Pancreas (tissue), 10 donors: ENCODE data around the gene GAB3. TPM values are rescaled to one million over a fixed set of nuclear protein-coding genes. Genes with fewer than 3 reads are reported as not detected.

ENCODE experiments used
- ATAC-seq, 4 donors: fragments of 200-7000 bp; cut with Tn5 transposase; one replicate each; pipeline versions ENCODE4 v1.8.0 to v1.9.1; 2020; ENCODE audit warnings: mild to moderate bottlenecking in 4 of 4, moderate library complexity in 4 of 4
- DNase-seq, 6 donors: peaks; one replicate each; pipeline ENCODE4 v3.0.0-alpha.2; 2020
- FAIRE-seq: peaks from 2 replicates; lab custom pipeline; 2012; peaks lifted over from hg19 to GRCh38; lab: Jason Lieb, UNC
- H3K27ac ChIP-seq, 4 donors: fragments of 200-600 bp; sonication (generic); 1 replicate in 3 of 4; 2 replicates in 1 of 4; pipeline versions ENCODE4 v1.5.0 to v1.8.0; 2020
- H3K27me3 ChIP-seq, 4 donors: fragments of 200-600 bp; one replicate each; pipeline ENCODE4 v1.8.0; 2021
- H3K36me3 ChIP-seq, 3 donors: fragments of 200-600 bp; sonication (generic) in 1 of 3; one replicate each; pipeline versions ENCODE4 v1.5.0 to v1.8.0; 2020 to 2021
- H3K4me1 ChIP-seq, 3 donors: fragments of 200-600 bp; one replicate each; pipeline ENCODE4 v1.8.0; 2021
- H3K4me3 ChIP-seq, 4 donors: fragments of 200-600 bp; sonication (generic) in 2 of 4; one replicate each; pipeline versions ENCODE4 v1.5.0 to v1.8.0; 2020 to 2021
- H3K9me3 ChIP-seq, 4 donors: fragments of 200-600 bp; one replicate each; pipeline ENCODE4 v1.8.0; 2021
- WGBS, 2 donors: extraction: QIAGEN DNeasy Blood & Tissue Kit; methylation state at CpG; one replicate each; pipeline ENCODE4 v1.1.7; 2013; 5-methylcytosine and 5-hydroxymethylcytosine counted together
- intact Hi-C, 3 donors: fragments of 100-400 bp; cut with DNase I; formaldehyde crosslinking; loops; one replicate each; pipeline versions ENCODE4 v1.11.1 to v1.14.2; 2022
- polyA plus RNA-seq, 2 donors: library from polyadenylated mRNA; stranded (reverse); fragments of 200-250 nt; gene quantifications; one replicate each; pipeline ENCODE4 v1.2.3, GENCODE V29; 2013
- total RNA-seq, 6 donors: library from RNA; stranded (reverse); fragmentation: NEBNext Ultra II Directional in 4 of 6; extraction: Animal tissue kit (Norgen Biotek cat#: 25700) in 4 of 6; gene quantifications; one replicate each; pipeline versions ENCODE4 v1.2.1 to v1.2.4, GENCODE V29; 2021 to 2023
- TF ChIP-seq, protein P1 (sequence below), 4 donors: fragments of 200-600 bp; sonication (generic) in 3 of 4; IDR thresholded peaks; one replicate each; pipeline versions ENCODE4 v1.5.0 to v1.8.0; 2021; ENCODE audit warnings: antibody characterized with exemption in 4 of 4
- donor health status: healthy with polysubstance abuse.
- donor health status: DM: no; HTN: no; CAD: no; lungs with moderate emphysema.
- donor health status: DM: no; HTN: no; CAD: no.
- donor health status: control.
- donor health status: control.
- donor health status: Bipolar disorder and iron deficiency.
- donor health status: DM: yes; HTN: yes; CAD: no.
- donor health status: DM: no; HTN: no; CAD: no.
- donor health status: DM: no; HTN: no; CAD: no.
- donor health status: DM: yes; HTN: yes; CAD: no.

Gene GAB3
- total and polyA plus RNA-seq, 8 donors, result 1.2 to 4.0 (median 1.4) TPM

GRCh38 chrX:154661899-154662298 lies 89.0 kb downstream of the GAB3 start:
- FAIRE-seq, result no peak

DNA sequence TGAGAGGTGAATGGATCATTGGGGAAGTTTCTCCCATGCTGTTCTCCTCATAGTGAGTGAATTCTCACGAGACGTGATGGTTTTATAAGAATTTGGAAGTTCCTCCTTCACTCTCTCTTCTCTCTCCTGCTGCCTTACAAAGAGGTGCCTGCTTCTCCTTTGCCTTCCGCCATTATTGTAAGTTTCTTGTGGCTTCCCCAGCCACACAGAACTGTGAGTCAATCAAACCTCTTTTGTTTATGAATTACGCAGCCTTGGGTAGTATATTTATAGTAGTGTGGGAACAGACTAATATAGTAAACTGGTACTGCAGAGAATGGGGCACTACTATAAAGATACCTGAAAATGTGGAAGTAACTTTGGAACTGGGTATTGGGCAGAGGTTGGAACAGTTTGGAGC lies 89.7 kb downstream of the GAB3 start:
- 64 to 69% methylated on average over 4 of the region's 4 CpGs for WGBS, 2 donors
- Histone ChIP-seq H3K4me1 (no peaks in the 10 kb centered on the region), H3K9me3 (no peaks in the 10 kb centered on the region), H3K27me3 (no peaks in the 10 kb centered on the region), H3K36me3 (no peaks in the 10 kb centered on the region), H3K27ac (no peak overlapping the region), H3K4me3 (no peak overlapping the region)
- DNase-seq (no peak), ATAC-seq (no peak), FAIRE-seq (no peak)
- intact Hi-C loops, result no loop called here
- TF ChIP-seq, protein P1, sequence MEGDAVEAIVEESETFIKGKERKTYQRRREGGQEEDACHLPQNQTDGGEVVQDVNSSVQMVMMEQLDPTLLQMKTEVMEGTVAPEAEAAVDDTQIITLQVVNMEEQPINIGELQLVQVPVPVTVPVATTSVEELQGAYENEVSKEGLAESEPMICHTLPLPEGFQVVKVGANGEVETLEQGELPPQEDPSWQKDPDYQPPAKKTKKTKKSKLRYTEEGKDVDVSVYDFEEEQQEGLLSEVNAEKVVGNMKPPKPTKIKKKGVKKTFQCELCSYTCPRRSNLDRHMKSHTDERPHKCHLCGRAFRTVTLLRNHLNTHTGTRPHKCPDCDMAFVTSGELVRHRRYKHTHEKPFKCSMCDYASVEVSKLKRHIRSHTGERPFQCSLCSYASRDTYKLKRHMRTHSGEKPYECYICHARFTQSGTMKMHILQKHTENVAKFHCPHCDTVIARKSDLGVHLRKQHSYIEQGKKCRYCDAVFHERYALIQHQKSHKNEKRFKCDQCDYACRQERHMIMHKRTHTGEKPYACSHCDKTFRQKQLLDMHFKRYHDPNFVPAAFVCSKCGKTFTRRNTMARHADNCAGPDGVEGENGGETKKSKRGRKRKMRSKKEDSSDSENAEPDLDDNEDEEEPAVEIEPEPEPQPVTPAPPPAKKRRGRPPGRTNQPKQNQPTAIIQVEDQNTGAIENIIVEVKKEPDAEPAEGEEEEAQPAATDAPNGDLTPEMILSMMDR (IDR thresholded peaks at IDR 0.05), result no peak

More at GRCh38 chrX:154661899-154662298, 89.0 kb downstream of the GAB3 start:
- no peak for ATAC-seq
- no peaks in the 10 kb centered on the region for H3K9me3 ChIP-seq
- H3K4me3 ChIP-seq, result no peak overlapping the region
- intact Hi-C loops, result no loop called here
- DNase-seq, result no peak
- no peak overlapping the region for H3K27ac ChIP-seq
- TF ChIP-seq, protein P1 (IDR thresholded peaks at IDR 0.05), result no peak
- H3K36me3 ChIP-seq, result no peaks in the 10 kb centered on the region
- WGBS, 2 donors, result 75% methylated on average over 7 of the region's 7 CpGs
- H3K27me3 ChIP-seq, result no peaks in the 10 kb centered on the region
- H3K4me1 ChIP-seq, result no peaks in the 10 kb centered on the region

GRCh38 chrX:154660541-154660940 lies 90.3 kb downstream of the GAB3 start:
- FAIRE-seq (no peak), DNase-seq (no peak), ATAC-seq (no peak)
- H3K4me3 ChIP-seq, result no peak overlapping the region
- TF ChIP-seq, protein P1 (IDR thresholded peaks at IDR 0.05), result no peak
- WGBS, 2 donors, result 67 to 74% methylated on average over 6 of the region's 6 CpGs
- no peak overlapping the region for H3K27ac ChIP-seq
- H3K4me1 ChIP-seq, result no peaks in the 10 kb centered on the region
- H3K9me3 ChIP-seq, result no peaks in the 10 kb centered on the region
- intact Hi-C loops, result no loop called here
- H3K36me3 ChIP-seq, result no peaks in the 10 kb centered on the region
- no peaks in the 10 kb centered on the region for H3K27me3 ChIP-seq

GRCh38 chrX:154658957-154659356 lies 91.9 kb downstream of the GAB3 start:
- H3K27me3 ChIP-seq, result no peaks in the 10 kb centered on the region
- intact Hi-C loops, result no loop called here
- H3K36me3 ChIP-seq, result no peaks in the 10 kb centered on the region
- no peak overlapping the region for H3K27ac ChIP-seq
- H3K4me3 ChIP-seq, result no peak overlapping the region
- no peak for ATAC-seq
- DNase-seq, result no peak
- WGBS, 2 donors, result 80 to 81% methylated on average over 11 of the region's 11 CpGs
- FAIRE-seq, result no peak
- H3K4me1 ChIP-seq, result no peaks in the 10 kb centered on the region
- no peaks in the 10 kb centered on the region for H3K9me3 ChIP-seq
- TF ChIP-seq, protein P1 (IDR thresholded peaks at IDR 0.05), result no peak

DNA sequence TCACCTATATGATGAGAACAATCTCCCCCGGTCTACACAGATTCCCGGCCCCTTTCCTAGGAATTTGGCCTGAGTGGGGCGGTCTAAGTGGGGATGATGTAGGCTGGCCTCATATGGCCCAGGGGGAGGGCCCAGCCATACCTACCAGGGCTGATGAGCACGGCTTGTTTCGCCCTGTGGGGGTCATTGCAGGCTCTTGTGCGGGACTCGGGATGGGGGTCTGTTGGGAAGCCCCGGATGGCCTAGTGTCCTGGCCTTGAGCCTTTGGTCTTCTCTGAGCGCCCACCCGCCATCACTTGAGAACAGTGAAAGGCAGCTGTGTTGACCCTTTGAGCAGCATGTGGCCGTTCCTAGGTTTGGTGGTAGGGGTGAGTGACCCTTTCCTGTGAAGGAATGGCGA lies 92.7 kb downstream of the GAB3 start:
- TF ChIP-seq, protein P1 (IDR thresholded peaks at IDR 0.05), result no peak
- Histone ChIP-seq H3K27me3 (no peaks in the 10 kb centered on the region), H3K36me3 (no peaks in the 10 kb centered on the region), H3K4me1 (no peaks in the 10 kb centered on the region), H3K27ac (no peak overlapping the region), H3K4me3 (no peak overlapping the region), H3K9me3 (no peaks in the 10 kb centered on the region)
- DNase-seq, result peak in 1 of 6 donors; percentile 43
- no peak for FAIRE-seq
- ATAC-seq, result no peak
- WGBS, 2 donors, result 84 to 86% methylated on average over 12 of the region's 12 CpGs
- intact Hi-C loops, result no loop called here
